SK-MEL-5 (cell line): ENCODE measurements around the gene NPDC1. TPM values are rescaled to one million over a fixed set of nuclear protein-coding genes. Genes with fewer than 3 reads are reported as not detected.
"Not testable (repeated sequence)": the region's sequence is repeated elsewhere in the genome, so short reads cannot be mapped to it uniquely, and the experiment has no call there.

ENCODE experiments used
- DNase-seq: peaks from one replicate; pipeline ENCODE4 v3.0.0-alpha.2; 2016; ENCODE audit warnings: low read depth, low spot score
- in situ Hi-C: cut with HindIII; loops from 2 replicates; pipeline ENCODE4 v1.10.0; 2016; ENCODE audit warnings: low sequenced_read_pairs, high pct_unique_total_duplicates, low pct_unique_long_range_greater_than_20kb
- total RNA-seq: library from RNA; depleted of rRNA; stranded (reverse); fragments of >200 nt; shearing (Covaris generic); gene quantifications from 2 replicates; pipeline ENCODE4 v1.2.3, GENCODE V29; 2014

NPDC1 gene
- total RNA-seq, 1 experiment from 2014 or later = 3.5 TPM

DNA sequence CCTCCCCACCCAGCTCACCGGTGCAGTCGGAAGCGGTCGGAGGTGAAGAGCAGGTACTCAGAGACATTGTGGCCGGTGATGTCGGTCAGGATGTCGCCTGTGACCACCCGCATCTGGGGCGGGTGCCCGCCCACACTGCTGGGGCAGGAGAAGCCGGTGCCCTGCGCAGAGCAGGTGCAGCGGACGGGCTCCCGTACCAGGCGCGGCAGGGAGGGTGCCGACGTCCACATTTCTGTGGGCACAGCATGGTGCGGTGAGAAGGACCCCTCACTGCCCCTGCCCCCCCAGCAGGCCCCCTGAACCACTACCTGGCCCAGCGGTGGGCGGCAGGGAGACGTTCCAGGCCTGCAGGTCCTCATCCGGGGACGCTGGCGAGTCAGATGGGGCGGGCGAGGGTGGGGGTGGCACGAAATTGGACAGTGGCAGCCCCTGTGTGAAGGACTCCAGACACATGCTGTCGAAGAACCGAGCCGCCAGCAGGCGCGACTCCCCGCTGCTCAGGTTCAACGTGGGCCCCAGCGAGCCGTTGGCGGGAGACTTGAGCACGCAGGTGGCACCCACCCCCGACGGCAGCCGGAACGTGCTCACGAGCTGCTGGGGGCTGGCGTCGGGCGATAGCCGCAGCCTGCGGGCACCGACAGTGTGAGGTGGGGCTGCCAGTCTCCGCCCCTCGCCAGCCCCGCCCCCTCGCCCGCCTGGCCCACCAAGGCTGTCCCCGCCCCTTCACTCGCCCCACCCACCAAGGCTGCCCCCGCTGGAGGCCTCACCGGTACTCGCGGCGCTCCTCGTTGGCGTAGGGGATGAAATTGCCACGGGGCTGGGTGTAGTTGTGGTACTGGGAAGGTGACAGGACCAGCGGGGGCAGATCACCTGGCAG lies 33.0 kb downstream of the NPDC1 start:
- in situ Hi-C loops = no loop called here
- DNase-seq = no peak

DNA sequence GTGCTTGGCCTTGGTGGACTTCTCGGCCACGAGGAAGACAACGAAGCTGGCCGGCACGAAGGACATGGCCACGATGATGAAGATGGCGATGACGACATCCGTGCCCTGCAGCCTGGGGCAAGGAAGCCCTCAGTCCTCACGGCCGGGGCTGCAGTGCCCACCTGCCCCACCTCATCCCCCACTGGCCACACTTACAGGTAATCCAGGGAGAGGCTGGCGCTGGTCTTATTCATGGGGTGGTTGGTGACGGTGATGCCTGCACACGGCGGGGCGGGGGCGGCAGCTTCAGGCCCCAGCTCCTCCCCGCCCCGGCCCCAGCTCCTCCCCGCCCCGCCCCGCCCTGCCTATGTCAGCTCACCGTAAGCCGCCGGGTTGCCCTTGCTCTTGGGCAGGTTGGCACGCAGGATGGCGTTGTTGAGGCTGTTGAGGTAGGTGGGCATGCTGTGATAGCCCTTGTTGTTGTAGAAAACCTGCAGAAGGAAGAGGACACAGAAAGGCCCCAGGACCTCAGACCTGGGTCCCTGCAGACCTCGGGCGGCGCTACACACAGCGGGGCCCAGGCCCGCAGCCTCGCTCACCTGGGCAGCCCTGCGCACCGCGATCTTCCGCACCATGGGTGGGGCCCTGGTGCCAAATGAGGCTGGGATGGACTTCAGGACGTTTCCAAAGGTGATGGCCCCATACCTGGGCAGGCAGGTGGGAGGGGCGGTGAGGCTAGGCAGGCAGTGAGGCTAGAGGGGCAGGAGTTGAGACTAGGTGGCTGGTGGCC lies 33.9 kb downstream of the NPDC1 start:
- in situ Hi-C loops = no loop called here
- DNase-seq = no peak

DNA sequence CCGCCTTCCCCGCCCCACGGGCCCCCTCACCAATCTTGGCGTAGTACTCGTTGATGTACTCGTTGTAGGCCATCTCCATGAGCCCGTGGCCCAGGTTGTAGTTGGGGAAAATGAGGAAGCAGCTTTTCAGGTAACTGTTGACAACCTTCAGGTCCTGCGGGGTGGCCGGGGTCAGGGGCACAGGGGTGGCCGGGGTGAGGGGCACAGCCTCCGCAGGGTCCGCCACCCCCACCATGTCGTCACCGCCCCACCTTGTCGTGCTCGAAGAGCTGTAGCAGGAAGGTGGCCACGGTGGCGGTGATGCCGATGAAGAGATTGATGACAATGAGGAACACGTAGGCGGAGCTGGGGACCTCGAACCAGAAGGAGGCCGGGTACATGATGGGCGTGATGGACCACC lies 34.8 kb downstream of the NPDC1 start:
- DNase-seq = no peak
- in situ Hi-C loops = no loop called here

DNA sequence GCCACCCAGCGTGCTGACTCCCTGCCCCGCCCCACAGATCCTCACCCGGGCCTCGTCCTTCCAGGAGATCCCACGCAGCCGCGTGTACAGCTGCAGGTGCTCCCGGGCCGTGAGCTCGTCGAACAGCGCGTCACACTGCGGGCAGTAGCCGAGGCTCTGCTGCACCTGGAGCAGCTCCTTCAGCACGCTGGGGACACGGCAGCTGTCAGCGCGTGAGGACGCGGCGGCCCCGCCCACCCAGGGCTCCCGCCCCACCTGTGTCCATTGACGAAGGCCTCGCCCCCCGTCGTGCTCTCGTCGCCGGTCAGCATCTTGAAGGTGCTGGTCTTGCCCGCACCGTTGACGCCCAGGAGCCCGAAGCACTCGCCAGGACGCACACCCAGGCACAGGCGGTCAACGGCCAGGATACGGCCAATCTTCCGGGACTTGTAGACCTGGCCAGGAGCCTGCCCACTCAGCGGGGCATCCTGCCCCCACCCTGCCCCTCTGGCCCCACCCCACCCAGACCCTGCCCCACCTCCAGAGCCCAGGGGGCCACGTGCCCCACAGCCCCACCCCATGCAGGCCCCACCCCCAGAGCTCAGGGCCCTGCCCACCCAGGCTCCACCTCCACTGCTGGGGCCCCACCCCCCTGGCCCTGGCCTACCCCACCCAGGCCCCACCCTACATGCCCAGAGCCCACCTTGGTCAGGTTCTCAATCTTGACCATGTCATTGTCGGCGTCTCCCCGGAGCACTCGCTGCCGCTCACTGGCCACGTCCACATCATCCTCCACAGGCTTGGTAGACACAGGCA lies 35.8 kb downstream of the NPDC1 start:
- in situ Hi-C loops = no loop called here
- DNase-seq = no peak

DNA sequence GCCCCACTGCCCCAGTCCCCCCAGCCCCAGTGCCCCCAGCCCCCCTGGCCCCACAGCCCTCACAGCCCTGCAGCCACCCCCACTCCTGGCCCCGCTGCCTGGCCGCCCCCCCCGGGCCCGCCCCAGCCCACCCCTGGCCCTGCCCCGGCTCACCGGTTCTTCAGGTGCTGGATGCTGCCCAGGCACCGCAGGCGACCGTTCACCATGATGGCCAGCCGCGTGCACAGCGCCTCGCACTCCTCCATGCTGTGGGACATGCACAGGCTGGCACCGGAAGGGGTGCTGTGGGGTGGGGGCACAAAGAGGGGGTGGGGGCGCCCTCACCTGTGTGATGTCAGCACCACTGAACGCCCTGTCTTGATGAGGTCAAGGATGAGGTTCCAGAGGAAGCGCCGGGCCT lies 36.8 kb downstream of the NPDC1 start:
- no peak for DNase-seq
- in situ Hi-C loops = no loop called here

DNA sequence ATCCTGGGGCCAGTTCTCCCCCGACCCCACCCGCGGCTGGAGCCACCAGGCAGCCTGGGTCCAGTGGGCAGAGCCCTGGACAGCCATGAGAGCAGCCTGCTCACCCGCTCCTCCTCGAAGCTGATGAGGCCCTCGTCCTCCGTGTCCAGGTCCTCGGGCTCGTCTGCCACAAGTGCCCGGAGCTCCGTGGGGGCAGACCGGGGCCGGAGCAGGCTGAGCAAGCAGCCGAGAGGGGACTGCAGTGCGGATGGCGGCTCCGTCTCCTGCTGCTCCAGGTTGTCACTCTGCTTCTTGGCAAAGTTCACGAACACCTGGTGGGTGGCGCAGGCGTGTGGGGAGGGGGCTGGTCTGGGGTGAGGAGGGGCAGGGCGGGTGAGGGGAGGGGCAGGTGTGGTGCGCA lies 37.7 kb downstream of the NPDC1 start:
- in situ Hi-C loops = no loop called here
- DNase-seq = no peak

DNA sequence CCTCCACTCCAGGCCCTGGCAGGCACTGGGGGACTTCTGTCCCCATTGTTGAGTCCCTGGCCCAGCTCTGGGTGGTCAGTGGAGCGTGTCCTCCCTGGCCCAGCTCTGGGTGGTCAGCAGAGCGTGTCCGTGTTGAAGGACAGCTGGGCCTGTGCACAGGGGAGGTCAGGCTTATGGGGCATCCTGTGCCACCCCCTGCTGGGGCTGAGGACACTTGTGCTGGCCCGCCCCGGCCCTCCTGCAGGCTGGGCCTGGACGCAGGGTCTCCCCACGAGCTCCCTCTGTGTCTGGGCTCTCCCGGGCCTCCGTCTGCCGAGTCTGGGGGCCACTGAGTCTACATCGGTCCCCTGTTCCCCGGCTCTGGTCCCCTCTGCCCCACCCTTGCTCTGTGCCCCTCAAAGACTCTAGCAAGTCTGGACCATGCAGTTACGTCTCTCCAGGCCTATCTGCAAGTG lies 38.1 kb downstream of the NPDC1 start:
- in situ Hi-C loops = no loop called here
- no peak for DNase-seq

DNA sequence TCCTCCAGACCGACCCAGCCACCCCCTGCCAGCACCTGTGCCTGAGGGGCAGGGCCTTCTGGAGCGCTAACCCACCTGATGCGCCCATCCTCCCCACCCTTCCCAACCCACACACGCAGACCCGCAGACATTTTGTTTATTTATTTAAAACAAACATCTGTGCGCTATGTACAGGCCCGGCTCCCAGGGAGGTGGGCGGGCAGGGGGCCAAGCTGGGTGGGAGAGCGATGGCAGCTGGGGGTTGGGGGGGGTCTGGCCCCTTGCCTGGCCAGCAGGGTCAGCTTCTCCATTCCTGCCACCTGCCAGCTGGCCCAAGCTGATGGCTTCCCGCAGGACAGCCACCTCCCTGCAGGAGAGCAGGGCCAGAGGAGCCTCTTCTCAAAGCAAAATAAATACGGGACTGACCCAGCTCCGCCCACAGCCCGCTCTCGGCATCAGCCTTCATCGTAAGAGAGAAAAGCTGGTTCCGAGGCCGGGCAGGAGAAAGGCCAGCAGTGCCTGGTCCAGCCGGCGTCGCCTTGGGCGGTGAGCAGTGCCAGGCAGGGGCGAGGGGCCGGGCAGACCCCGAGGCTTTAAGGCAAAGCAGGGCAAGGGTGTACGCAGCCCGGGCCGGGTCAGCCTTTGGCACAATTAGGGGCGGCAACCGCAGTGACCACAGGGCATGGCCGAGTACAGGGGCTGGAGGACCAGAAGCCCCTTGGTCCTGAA lies 38.7 kb downstream of the NPDC1 start:
- in situ Hi-C loops = no loop called here
- no peak for DNase-seq

DNA sequence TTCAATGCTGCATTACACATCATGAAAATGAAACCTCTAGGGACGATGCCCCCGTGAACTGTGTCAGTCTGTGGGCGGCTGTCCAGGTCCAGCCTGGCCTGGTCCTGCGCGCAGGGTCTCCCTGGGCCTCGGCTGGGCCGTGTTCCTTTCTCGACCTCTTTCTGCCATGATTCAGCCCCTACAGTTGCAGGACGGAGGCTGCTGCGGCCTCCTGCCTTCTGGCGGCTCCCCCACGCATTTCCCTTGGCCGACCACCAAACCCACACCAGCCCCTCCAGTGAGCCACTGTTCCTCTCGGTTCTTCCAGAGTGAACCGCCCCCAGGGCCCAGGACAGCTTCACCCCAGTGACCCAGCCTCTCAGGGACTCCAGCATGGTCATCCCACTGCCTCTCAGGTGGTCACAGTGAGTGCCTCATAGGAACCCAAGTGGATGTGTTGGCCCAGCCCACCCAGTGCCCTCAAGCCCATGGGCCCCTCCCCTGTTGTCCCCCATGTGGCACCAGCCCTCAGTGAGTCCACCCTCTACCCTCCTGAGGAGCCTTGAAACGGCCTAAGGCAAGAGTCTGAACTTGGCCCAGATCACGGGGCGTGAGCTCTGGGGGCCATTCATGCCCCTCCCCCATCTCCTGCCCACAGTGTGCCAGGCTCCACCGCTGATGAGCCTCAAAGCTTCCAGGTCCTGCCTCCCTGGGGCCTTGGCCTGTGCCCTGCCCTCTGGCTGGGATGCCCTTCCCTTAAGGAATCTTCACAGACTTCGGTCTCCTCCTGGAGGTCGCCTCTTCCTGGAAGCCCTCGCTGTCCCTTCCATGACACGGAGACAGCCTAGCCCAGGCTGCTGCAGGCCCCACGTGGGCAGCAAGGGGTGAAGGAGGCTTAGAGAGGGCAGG lies 39.6 kb downstream of the NPDC1 start:
- in situ Hi-C loops = no loop called here
- DNase-seq = no peak

DNA sequence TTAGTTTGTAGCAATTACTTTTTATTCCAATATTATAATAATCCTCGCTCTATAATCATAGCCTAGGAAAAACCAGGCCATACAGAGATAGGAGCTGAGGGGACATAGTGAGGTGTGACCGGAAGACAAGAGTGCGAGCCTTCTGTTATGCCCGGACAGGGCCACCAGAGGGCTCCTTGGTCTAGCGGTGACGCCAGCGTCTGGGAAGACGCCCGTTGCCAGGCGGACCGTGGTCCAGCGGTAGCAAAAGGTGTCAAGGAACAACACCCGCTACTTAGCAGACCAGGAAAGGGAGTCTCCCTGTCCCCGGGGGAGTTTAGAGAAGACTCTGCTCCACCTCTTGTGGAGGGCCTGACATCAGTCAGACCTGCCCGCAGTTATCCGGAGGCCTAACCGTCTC lies 41.7 kb downstream of the NPDC1 start:
- in situ Hi-C loops, DNase-seq: not testable (repeated sequence)

DNA sequence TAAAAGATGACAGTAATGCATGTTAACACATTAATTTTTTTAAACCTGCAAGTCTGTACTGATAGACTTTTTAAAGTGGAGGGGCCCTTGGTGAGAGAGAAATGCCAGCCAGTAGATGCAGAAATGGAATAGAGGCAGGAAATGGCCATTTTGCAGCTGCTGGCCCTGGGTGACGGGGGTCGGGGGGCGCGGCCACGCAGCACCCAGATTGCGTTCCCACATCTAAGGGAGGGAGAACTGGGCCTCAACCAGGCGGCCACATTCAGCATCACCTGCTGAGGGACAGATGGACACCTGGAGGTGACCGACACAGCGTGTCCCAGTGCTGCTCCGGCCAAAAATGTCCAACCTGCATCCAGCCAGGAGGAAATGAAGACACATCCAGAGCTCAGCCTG lies 43.3 kb downstream of the NPDC1 start:
- in situ Hi-C loops = no loop called here
- DNase-seq = no peak

DNA sequence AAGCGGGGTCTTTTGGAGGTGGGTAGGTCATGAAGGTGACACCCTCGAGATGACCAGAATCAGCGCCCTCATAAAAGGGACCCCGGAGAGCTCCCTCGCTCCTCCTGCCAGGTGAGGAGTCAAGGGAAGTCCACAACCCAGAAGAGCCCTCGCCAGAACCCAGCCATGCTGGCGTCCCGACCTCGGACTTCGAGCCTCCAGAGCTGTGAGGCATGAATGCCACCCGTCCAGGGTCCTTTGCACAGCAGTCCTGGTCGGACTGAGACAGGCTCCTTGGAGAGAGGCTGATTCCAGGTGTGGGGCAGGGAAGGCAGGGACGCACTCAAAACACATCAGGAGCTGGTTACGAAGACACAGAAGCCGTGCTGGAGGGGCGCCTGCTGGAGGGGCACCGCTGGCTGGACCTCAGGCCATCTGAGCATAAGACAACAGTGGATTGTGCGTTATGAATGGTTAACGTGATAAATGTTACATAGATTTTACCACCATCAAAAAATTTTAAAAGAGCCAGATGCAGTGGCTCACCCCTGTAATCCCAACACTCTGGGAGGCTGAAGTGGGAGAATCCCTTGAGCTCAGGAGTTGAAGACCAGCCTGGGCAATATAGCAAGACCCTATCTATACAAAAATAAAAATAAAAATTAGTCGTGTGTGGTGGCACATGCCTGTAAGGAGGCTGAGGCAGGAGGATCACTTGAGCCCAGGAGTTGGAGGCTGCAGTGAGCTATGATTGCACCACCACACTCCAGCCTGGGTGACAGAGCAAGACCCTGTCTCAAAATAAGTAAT lies 43.9 kb downstream of the NPDC1 start:
- in situ Hi-C loops = no loop called here
- no peak for DNase-seq

DNA sequence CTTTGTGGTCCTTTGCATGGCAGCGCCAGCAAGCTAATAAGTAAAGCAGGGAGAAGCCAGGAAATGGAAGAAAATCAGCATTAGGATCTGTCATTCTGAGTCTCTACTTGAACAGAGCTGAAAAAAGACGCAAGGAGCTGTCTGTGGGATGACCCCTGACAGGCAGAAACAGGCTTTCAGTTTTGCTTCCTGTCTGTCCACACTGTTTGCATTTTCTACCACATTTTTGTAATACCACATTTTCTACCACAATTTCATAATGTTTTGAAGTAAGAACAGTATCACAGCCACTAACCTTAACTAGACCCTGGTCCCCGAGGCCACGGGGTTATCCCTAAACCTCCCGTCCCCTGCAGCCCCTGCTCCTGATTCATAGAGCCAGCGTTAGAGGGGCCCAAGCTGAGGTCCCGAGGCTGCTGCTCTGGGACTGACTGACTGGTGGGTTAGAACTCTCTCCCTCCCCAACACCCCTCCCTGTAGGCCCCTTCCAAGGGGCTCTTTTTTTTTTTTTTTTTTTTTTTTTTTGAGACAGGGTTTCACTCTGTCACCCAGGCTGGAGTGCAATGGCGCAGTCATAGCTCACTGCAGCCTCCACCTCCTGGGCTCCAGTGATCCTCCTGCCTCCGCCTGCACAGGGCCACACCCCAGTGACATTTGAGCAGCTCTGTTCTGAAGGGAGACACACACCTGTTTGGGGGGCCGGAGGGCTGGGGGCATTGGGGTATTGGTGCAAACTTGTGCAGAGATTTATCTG lies 45.6 kb downstream of the NPDC1 start:
- DNase-seq = no peak
- in situ Hi-C loops = no loop called here

DNA sequence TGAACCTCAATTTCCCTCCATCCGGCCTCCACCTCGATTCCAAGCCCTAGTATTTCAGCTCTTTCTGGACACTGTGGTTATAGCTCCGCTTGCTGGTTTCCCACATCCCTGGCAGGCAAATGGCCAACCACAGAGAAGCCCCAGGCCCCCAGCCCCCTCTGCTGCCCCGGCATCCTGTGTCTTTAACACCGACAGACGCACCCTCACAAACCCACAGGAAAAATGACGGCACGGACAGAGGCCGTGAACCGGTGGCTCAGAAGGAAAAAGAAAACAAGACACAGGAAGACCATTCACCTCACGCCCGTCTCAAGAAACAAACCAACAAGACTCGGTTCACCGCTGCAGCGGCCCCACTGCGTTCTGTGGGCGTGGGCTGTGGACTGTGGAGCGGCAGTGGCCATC lies 48.1 kb downstream of the NPDC1 start:
- DNase-seq = no peak
- in situ Hi-C loops = no loop called here

DNA sequence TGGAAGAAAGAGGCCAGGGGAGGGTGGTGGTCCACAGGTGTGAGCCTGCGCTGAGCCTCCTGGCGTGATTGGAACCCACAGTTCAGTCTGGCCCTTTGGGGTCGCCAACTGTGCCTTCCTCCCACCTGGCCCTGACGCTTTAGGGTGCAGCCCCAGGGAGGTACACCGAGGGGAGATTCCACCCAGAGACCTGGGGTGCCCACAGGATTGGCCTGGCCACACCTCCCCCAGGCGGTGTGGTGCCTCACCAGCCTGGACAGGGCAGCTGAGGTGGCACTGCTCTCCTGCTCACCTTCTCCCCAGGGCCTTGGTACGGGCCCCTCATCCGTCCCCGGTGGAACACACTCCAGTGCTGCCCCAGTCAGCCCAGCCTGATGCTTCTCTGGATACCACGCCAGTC lies 48.6 kb downstream of the NPDC1 start:
- no peak for DNase-seq
- in situ Hi-C loops = no loop called here
